HepG2 (cell line): Measurements from ENCODE around the gene GLIPR1. TPM values are rescaled to one million over a fixed set of nuclear protein-coding genes. Genes with fewer than 3 reads are reported as not detected.

Experiments
- ATAC-seq: fragments of 200-7000 bp; cut with Tn5 transposase; 3 replicates; pipeline ENCODE4 v1.9.1; 2020; ENCODE audit warnings: mild to moderate bottlenecking, moderate library complexity
- BruUV-seq: library from RNA; stranded (reverse); fragments of 400-500 nt; replicated peaks from 2 replicates; lab custom pipeline; 2021; lab: Mats Ljungman, UMichigan
- CTCF ChIA-PET: fragments of 300-600 bp; formaldehyde crosslinking; extraction: SDS; loops from one replicate; lab custom pipeline; 2021; ENCODE audit warnings: low total read pairs, inconsistent platforms, low intra/inter-chr PET ratio; lab: Yijun Ruan, JAX
- POLR2A ChIA-PET: fragments of 350-600 bp; sonication (Branson Sonifier 250); formaldehyde crosslinking; loops from one replicate; lab custom pipeline; 2020; ENCODE audit warnings: antibody characterized with exemption, inconsistent platforms; lab: Yijun Ruan, JAX
- DNase-seq: peaks from one replicate; pipeline ENCODE4 v3.0.0-alpha.2; 2015; ENCODE audit warnings: low spot score
- FAIRE-seq: peaks from 3 replicates; lab custom pipeline; 2011; peaks lifted over from hg19 to GRCh38; lab: Jason Lieb, UNC
- H2AFZ ChIP-seq: one replicate; pipeline ENCODE4 v1.6.1; 2011; ENCODE audit warnings: low read length, inconsistent platforms
- H3K27ac ChIP-seq: fragments of 300-600 bp; 3 replicates; pipeline ENCODE4 v1.8.0; 2011; ENCODE audit warnings: mixed run types, mild to moderate bottlenecking, mixed read lengths, low read length, inconsistent platforms; ENCODE audit not compliant: insufficient read depth; ENCODE audit errors: extremely low read length
- H3K27me3 ChIP-seq, 2 experiments: fragments of 200-600 bp in 1 of 2; 2 replicates in 1 of 2; 3 replicates in 1 of 2; pipeline versions ENCODE4 v1.6.0 to v1.8.0; 2011; ENCODE audit warnings: low read length in 2 of 2, mild to moderate bottlenecking in 2 of 2, moderate library complexity in 2 of 2, inconsistent platforms in 1 of 2; ENCODE audit not compliant: insufficient read depth in 2 of 2, control insufficient read depth in 1 of 2
- H3K36me3 ChIP-seq, 2 experiments: fragments of 200-600 bp in 1 of 2; replicated peaks in 1 of 2; 2 replicates in 1 of 2; 3 replicates in 1 of 2; pipeline versions ENCODE4 v1.5.1 to v1.8.0; 2011; ENCODE audit warnings: low read length in 2 of 2, inconsistent platforms in 1 of 2; ENCODE audit not compliant: insufficient read depth in 2 of 2, control insufficient read depth in 1 of 2
- H3K4me1 ChIP-seq: 2 replicates; pipeline ENCODE4 v1.5.1; 2012; ENCODE audit warnings: low read length, inconsistent platforms; ENCODE audit not compliant: insufficient read depth
- H3K4me2 ChIP-seq: 2 replicates; pipeline ENCODE4 v1.6.0; 2011; ENCODE audit warnings: low read depth, low read length, inconsistent platforms
- H3K4me3 ChIP-seq, 3 experiments: fragments of 200-600 bp in 1 of 3; sonication (generic), shearing (Covaris generic) in 1 of 3; replicated peaks in 1 of 3; 2 replicates each; pipeline ENCODE4 v1.5.1; 2011 to 2016; ENCODE audit warnings: low read length in 3 of 3, inconsistent platforms in 2 of 3, low read depth in 2 of 3, mild to moderate bottlenecking in 2 of 3, control low read depth in 1 of 3, mixed read lengths in 1 of 3; ENCODE audit not compliant: insufficient read depth in 1 of 3
- H3K79me2 ChIP-seq: one replicate; pipeline ENCODE4 v1.6.1; 2011; ENCODE audit warnings: low read length, inconsistent platforms; ENCODE audit not compliant: insufficient read depth
- H3K9ac ChIP-seq: 2 replicates; pipeline ENCODE4 v1.6.0; 2011; ENCODE audit warnings: mild to moderate bottlenecking, low read depth, low read length, inconsistent platforms; ENCODE audit not compliant: insufficient read depth
- H3K9me3 ChIP-seq: 2 replicates; pipeline ENCODE4 v1.5.1; 2012; ENCODE audit warnings: mild to moderate bottlenecking, low read length
- H4K20me1 ChIP-seq: 2 replicates; pipeline ENCODE4 v1.6.0; 2011; ENCODE audit warnings: inconsistent platforms, mild to moderate bottlenecking, low read length, moderate library complexity; ENCODE audit not compliant: insufficient read depth
- AHDC1 ChIP-seq: sonication (generic); formaldehyde crosslinking; IDR thresholded peaks from 2 replicates; pipeline ENCODE4 v1.5.1; 2020; ENCODE audit warnings: mild to moderate bottlenecking, missing genetic modification reagents, borderline replicate concordance
- ATF1 ChIP-seq: IDR thresholded peaks from 2 replicates; pipeline ENCODE4 v1.6.1; 2016; ENCODE audit warnings: mild to moderate bottlenecking, control low read depth
- JUND ChIP-seq: sonication (generic); formaldehyde crosslinking; IDR thresholded peaks from 2 replicates; pipeline ENCODE4 v1.8.0; 2022; ENCODE audit warnings: mild to moderate bottlenecking, missing genetic modification reagents
- NFIC ChIP-seq: IDR thresholded peaks from 2 replicates; pipeline ENCODE4 v1.6.1; 2012; ENCODE audit warnings: mild to moderate bottlenecking, low read length, inconsistent platforms
- PREB ChIP-seq: sonication (generic); formaldehyde crosslinking; IDR thresholded peaks from 2 replicates; pipeline ENCODE4 v1.4.0; 2020; ENCODE audit warnings: missing genetic modification reagents
- RNF2 ChIP-seq: fragments of 450-650 bp; conservative IDR thresholded peaks from 2 replicates; pipeline ENCODE4 v1.6.1; 2016; ENCODE audit warnings: low read depth
- STAG1 ChIP-seq: sonication (generic); formaldehyde crosslinking; IDR thresholded peaks from 2 replicates; pipeline ENCODE4 v1.4.0; 2020; ENCODE audit warnings: missing genetic modification reagents
- TMF1 ChIP-seq: sonication (generic); formaldehyde crosslinking; IDR thresholded peaks from 2 replicates; pipeline ENCODE4 v1.8.1; 2022; ENCODE audit warnings: low read depth, missing genetic modification reagents
- ZNF234 ChIP-seq: sonication (generic); formaldehyde crosslinking; conservative IDR thresholded peaks from 2 replicates; pipeline ENCODE4 v1.5.1; 2020; ENCODE audit warnings: mild to moderate bottlenecking, missing genetic modification reagents
- ZNF280D ChIP-seq: sonication (generic); formaldehyde crosslinking; IDR thresholded peaks from 2 replicates; pipeline ENCODE4 v1.5.1; 2020; ENCODE audit warnings: mild to moderate bottlenecking, missing genetic modification reagents
- ZNF33A ChIP-seq: sonication (generic); formaldehyde crosslinking; IDR thresholded peaks from 2 replicates; pipeline ENCODE4 v1.5.1; 2020; ENCODE audit warnings: missing genetic modification reagents, mild to moderate bottlenecking, moderate library complexity, borderline replicate concordance
- WGBS: methylation state at CpG from one replicate; pipeline ENCODE4 v1.1.6; 2017; ENCODE audit warnings: low lambda C conversion rate; 5-methylcytosine and 5-hydroxymethylcytosine counted together
- in situ Hi-C: cut with HindIII; loops from 2 replicates; pipeline ENCODE4 v1.10.0; 2017; ENCODE audit warnings: low pct_unique_long_range_greater_than_20kb; ENCODE audit not compliant: extremely low pct_ligation_motif_present
- intact Hi-C: fragments of 100-400 bp; cut with micrococcal nuclease; formaldehyde crosslinking; loops from one replicate; pipeline ENCODE4 v1.10.0; 2022; ENCODE audit not compliant: unreplicated experiment
- polyA plus RNA-seq, 8 experiments: library from polyadenylated mRNA; depleted of rRNA in 3 of 8; stranded (reverse) in 7 of 8; unstranded in 1 of 8; fragments of >200 nt; fragmentation: Illumina TruSeq in 4 of 8; extraction: Trizol in 4 of 8; gene quantifications; 2 replicates each; pipeline versions ENCODE4 v1.2.1 to v1.2.3, GENCODE V29; 2011 to 2016; ENCODE audit warnings: low read depth in 4 of 8, missing spikeins in 1 of 8, mixed read lengths in 1 of 8; ENCODE audit not compliant: insufficient read depth in 1 of 8
- total RNA-seq, 5 experiments: library from RNA; depleted of rRNA; stranded (reverse); fragments of >200 nt; fragmentation: Illumina TruSeq; extraction: Trizol; gene quantifications; 2 replicates each; pipeline ENCODE4 v1.2.3, GENCODE V29; 2016; ENCODE audit warnings: low read depth in 1 of 5

The GLIPR1 gene
- total and polyA plus RNA-seq, 2 of the 13 experiments (the other 11 are each of a cell fraction or from before 2014, with no cell fraction given): 1.9 to 5.0 TPM

GRCh38 chr12:75452675-75453330 lies 27.8 kb upstream of the GLIPR1 start (continued):
- TF ChIP-seq ZNF280D (CRISPR knock-in tag): no peak
- TF ChIP-seq RNF2: no peak

- FAIRE-seq: no peak
- Histone ChIP-seq H3K9me3 (peaks cover 16% of the 10 kb centered on the region), H3K36me3 (no peaks in the 10 kb centered on the region), H3K9ac (no peak overlapping the region)
- 3% methylated on average over 5 of the region's 5 CpGs for WGBS
- ChIA-PET CTCF (no interaction called here), POLR2A (no interaction called here)
- TF ChIP-seq STAG1 (CRISPR knock-in tag) (no peak), PREB (CRISPR knock-in tag) (no peak), JUND (CRISPR knock-in tag) (no peak), TMF1 (CRISPR knock-in tag) (no peak), ZNF234 (CRISPR knock-in tag) (no peak), AHDC1 (no peak), ATF1 (no peak), ZNF33A (CRISPR knock-in tag) (no peak), NFIC (no peak)
- TF ChIP-seq, all 625 proteins: peak for 0
- no peaks in the 10 kb centered on the region for H4K20me1 ChIP-seq
- ATAC-seq: no peak; the same call in 1 of the 3 replicates
- H3K79me2 ChIP-seq: no peaks in the 10 kb centered on the region
- no peak overlapping the region for H3K4me3 ChIP-seq
- no peak overlapping the region for H2AFZ ChIP-seq
- intact Hi-C loops: no loop called here
- no peak overlapping the region; the same call in 1 of the 2 replicates for H3K4me2 ChIP-seq
- in situ Hi-C loops: no loop called here
- no peak overlapping the region for H3K27ac ChIP-seq
- 0 out of 5 replicates have a peak, but pooled peaks cover 0 to 4% of the 10 kb centered on the region in 2 experiments for H3K27me3 ChIP-seq
- BruUV-seq: no TSS peak
- H3K4me1 ChIP-seq: no peaks in the 10 kb centered on the region
- no peak for DNase-seq
Observed at GRCh38 chr12:75455839-75456238, 24.7 kb upstream of the GLIPR1 start.
